NCI-H146 (cell line): ENCODE measurements around the gene MAGEA4.

Experiments used
- DNase-seq: peaks from one replicate; lab custom pipeline; 2025; lab: John Stamatoyannopoulos, UW

The MAGEA4 gene

DNA sequence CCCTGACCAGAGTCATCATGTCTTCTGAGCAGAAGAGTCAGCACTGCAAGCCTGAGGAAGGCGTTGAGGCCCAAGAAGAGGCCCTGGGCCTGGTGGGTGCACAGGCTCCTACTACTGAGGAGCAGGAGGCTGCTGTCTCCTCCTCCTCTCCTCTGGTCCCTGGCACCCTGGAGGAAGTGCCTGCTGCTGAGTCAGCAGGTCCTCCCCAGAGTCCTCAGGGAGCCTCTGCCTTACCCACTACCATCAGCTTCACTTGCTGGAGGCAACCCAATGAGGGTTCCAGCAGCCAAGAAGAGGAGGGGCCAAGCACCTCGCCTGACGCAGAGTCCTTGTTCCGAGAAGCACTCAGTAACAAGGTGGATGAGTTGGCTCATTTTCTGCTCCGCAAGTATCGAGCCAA lies 11.0 kb downstream of the MAGEA4 start:
- DNase-seq, result no peak

- DNase-seq, result no peak
Observed at GRCh38 chrX:151929126-151929525, 16.4 kb downstream of the MAGEA4 start.

DNA sequence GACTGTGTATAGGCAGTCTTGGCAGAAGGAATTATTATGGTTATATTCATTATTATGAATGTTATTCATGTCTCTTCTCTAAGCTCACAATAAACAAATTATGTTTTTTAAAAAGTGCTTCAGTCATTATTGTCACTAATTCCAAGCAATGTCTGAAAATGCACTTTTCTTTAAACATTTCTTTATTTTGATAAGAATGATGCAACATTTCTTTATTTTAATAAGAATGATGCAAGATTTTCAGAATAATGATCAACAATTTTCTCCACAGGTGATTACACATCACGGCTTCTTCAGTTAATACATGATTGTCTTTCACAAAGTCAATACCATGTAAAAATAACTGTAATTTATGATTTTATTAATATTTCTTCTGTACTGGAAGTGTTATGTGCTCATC lies 22.7 kb downstream of the MAGEA4 start:
- DNase-seq, result no peak

DNA sequence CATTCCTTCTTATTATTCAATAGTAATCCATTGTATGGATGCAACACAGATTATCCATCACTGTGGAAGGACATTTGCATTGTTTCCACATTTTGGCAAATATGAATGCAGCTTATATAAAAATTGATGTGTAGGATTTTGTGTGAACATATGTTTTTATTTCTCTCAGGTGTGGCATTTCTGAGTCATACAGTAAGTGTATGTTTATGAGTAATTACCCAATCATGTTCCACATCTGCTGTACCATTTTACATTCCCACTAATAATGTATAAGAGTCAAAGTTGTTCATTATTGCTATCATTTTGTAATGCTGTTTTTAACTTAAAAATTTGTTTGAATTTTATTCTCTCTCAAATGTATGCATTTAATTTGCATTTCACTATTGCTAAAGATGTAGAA lies 25.5 kb downstream of the MAGEA4 start:
- DNase-seq, result no peak

GRCh38 chrX:151954730-151955129 lies 42.0 kb downstream of the MAGEA4 start:
- no peak for DNase-seq

DNA sequence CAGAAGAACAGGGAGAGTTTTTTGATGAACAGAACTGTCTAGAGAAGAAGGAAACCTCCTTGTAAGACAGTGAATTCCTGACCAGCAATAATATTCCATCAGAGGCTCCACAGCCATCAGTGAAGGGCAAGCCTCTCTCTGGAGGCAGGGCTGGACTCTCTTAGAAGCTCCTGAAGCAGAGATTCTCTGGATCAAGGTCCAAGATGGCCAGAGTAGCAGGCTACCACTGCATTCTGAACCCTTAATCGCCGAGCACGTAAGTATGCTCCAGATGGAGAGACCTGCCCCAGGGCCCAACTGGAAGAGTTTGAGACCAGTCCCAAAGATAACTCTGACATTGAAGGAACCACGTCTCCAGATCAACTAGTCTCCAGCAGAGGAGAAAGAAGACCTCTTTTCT lies 45.4 kb downstream of the MAGEA4 start:
- DNase-seq, result no peak

- DNase-seq, result no peak
Observed at GRCh38 chrX:151962034-151962433, 49.3 kb downstream of the MAGEA4 start.

GRCh38 chrX:151966236-151966635 lies 53.5 kb downstream of the MAGEA4 start:
- no peak for DNase-seq

GRCh38 chrX:151970027-151970426 lies 57.3 kb downstream of the MAGEA4 start:
- no peak for DNase-seq

- DNase-seq, result no peak
Observed at GRCh38 chrX:151970661-151971060, 58.0 kb downstream of the MAGEA4 start.

DNA sequence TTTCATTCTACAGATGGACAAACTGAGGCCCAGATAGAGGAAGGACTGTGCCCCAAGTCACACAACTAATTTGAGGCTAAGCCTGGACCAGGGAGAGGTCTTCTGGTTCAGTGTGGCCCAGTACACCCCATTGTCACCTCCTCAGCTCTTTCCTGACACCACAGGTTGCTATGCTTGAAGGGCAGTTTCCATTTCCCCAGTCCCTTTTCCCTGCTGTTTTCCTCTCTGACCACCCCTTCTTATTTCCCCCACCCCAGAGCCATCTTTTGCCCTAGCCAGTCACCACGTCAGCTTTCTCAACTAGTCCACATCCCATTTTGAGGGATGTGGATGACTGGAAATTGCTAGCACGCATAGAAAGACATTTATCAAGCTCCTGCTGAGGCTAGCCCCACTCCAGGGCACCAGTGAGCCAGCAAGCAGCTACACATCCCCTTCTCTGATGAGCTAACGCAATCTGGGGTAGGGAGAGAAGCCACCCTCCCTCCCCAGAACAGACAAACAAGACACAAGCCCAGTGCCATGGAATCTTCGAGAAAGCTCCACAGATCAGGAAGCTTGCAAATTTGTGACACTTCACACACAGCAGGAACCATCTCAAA lies 60.5 kb downstream of the MAGEA4 start:
- no peak for DNase-seq

DNA sequence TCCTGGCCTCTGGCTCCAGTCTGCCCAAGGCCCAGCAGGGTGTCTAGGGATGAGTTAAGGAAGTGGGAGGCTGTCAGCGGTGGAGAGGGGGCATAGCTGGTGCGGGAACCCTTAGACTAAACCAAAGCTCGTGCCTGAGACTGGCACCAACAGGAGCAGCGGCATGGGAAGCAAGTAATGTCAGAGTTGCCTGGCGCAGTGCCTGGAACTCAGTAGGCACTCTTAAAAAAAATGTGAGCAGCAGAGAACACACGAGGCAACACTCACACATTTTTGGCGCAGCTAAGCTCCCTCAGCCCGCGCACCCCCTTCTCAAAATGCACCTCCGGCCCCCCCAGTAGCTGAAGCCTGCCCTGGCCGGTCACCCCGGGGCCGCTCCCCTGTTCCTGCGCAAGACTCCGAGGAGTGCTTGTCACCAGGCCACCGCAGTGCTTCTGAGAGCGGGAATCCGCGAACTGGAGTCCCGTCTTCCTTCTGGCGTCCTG lies 61.2 kb downstream of the MAGEA4 start:
- DNase-seq, result no peak
